SK-N-MC (cell line): ENCODE data around the gene TTC31.

Experiments used
- DNase-seq: peaks from one replicate; pipeline ENCODE4 v3.0.0-alpha.2; 2011; ENCODE audit warnings: low read depth, low spot score
- H3K27ac ChIP-seq: fragments of 200-600 bp; sonication (generic); 2 replicates; pipeline ENCODE4 v1.5.1; 2016; ENCODE audit warnings: mixed run types
- H3K36me3 ChIP-seq: fragments of 200-600 bp; sonication (generic); 2 replicates; pipeline ENCODE4 v1.6.1; 2017; ENCODE audit warnings: antibody characterized with exemption, low read length, mixed read lengths; ENCODE audit not compliant: insufficient read depth
- H3K4me3 ChIP-seq: fragments of 200-600 bp; sonication (generic); 2 replicates; pipeline ENCODE4 v1.5.1; 2016
- H3K9ac ChIP-seq: fragments of 200-600 bp; sonication (generic); 2 replicates; pipeline ENCODE4 v1.8.0; 2017; ENCODE audit warnings: mixed run types, mixed read lengths; ENCODE audit not compliant: insufficient read length
- H3K9me3 ChIP-seq: fragments of 200-600 bp; sonication (generic); 2 replicates; pipeline ENCODE4 v1.6.1; 2017; ENCODE audit warnings: low read depth, mild to moderate bottlenecking, antibody characterized with exemption, low read length, moderate library complexity, mixed read lengths
- EZH2 ChIP-seq: fragments of 200-600 bp; sonication (generic); IDR thresholded peaks from one replicate; pipeline ENCODE4 v1.6.1; 2017; ENCODE audit warnings: antibody characterized with exemption
- FOXP2 ChIP-seq: optimal IDR thresholded peaks from 2 replicates; pipeline ENCODE3; 2011; ENCODE audit warnings: mild to moderate bottlenecking, moderate library complexity; ENCODE audit not compliant: insufficient read depth; ENCODE audit errors: extremely low read length, control extremely low read depth
- POLR2AphosphoS5 ChIP-seq: IDR thresholded peaks from 2 replicates; pipeline ENCODE4 v1.6.1; 2012; ENCODE audit warnings: mild to moderate bottlenecking, low read depth, low read length, borderline replicate concordance

TTC31 gene

DNA sequence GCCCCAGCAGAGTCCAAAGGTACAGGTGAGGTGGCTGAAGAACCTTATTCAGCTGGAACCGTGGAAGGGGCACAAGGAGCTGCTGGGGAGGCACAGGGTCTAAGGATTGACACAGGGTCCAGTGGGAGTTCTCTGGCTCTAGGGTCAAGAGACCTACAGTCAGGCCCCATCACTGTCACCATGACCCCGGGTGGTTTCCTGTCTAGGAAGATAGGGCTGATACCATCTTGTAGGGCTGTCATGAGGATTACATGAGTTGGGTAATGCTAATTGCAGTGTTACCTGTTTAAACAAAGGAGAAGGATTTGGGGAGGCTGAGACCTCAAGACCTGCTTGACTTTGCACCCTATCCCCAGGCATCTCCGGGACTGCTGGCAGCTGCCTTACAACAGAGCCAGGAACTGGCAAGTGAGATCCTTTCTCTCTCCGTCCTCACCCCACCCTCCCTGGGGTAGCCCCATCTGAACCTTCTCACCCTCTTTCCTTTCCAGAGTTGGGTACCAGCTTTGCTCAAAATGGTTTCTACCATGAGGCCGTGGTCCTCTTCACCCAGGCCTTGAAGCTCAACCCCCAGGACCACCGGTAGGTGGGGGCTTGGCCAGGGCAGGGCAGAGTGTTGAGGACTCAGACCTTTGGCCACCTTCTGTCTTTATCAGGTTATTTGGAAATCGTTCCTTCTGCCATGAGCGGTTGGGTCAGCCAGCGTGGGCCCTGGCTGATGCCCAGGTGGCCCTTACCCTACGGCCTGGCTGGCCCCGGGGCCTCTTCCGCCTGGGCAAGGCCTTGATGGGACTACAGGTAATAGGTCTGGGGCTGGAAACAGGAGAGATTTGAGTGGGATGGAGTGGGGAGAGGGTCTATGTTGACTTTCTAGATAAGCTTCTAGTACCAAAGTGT lies 9.0 kb downstream of the TTC31 start:
- Histone ChIP-seq H3K27ac (no peak overlapping the region), H3K36me3 (peaks cover 14% of the 10 kb centered on the region; the same call in 1 of the 2 replicates), H3K4me3 (no peak overlapping the region), H3K9ac (no peak overlapping the region), H3K9me3 (no peaks in the 10 kb centered on the region)
- DNase-seq, result no peak
- TF ChIP-seq EZH2, result no peak
- no peak for TF ChIP-seq FOXP2
- no peak for TF ChIP-seq POLR2AphosphoS5

DNA sequence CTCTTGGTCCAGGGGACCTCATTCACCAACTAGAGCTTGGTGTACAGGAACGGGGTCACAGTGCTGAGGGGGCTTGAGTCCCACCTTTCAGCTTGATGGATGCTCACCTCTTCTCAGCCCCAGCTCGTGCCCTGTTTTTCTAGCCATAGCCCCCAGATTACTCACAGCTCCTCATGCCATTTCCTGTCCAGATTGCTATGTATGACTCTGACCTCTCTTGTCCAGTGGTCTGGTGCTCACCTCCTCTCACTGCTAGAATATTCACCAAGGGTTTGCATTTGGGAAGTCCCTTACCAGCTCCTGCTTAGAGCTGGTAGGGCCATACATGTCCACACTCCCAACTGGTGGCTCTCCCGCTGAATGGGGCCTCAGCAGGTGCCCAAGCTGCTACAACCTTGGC lies 10.7 kb downstream of the TTC31 start:
- DNase-seq, result no peak
- H3K27ac ChIP-seq, result no peak overlapping the region
- H3K9me3 ChIP-seq, result no peaks in the 10 kb centered on the region
- no peak overlapping the region for H3K4me3 ChIP-seq
- peaks cover 14% of the 10 kb centered on the region; the same call in 1 of the 2 replicates for H3K36me3 ChIP-seq
- H3K9ac ChIP-seq, result no peak overlapping the region
- no peak for TF ChIP-seq FOXP2
- no peak for TF ChIP-seq POLR2AphosphoS5
- no peak for TF ChIP-seq EZH2

DNA sequence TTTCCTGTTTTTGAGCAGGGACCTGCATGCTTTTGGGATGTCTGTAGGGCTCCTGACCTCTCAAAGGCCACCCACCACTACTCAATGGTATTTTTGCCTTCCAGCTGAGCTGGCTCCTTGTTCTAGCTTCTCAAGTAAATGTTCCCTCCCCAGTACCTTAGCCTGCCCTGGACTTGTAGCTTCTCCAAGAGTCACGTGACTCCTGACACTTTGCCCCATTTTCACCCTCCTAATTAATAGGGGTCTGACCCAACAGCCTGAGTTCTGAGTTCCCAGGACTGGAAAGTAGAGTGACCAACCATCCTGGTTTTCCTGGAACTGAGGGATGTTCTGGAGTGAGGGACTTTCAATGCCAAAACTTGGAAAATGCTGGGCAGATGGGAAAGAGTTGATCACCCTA lies 12.6 kb downstream of the TTC31 start:
- Histone ChIP-seq H3K36me3 (peaks cover 14% of the 10 kb centered on the region; the same call in 1 of the 2 replicates), H3K9me3 (no peaks in the 10 kb centered on the region), H3K9ac (no peak overlapping the region), H3K27ac (no peak overlapping the region), H3K4me3 (no peak overlapping the region)
- DNase-seq, result no peak
- TF ChIP-seq POLR2AphosphoS5 (no peak), EZH2 (no peak), FOXP2 (no peak)

- no peak overlapping the region for H3K27ac ChIP-seq
- H3K36me3 ChIP-seq, result peaks cover under 1% of the 10 kb centered on the region; the same call in 1 of the 2 replicates
- no peak overlapping the region for H3K4me3 ChIP-seq
- no peak overlapping the region for H3K9ac ChIP-seq
- H3K9me3 ChIP-seq, result no peaks in the 10 kb centered on the region
- no peak for TF ChIP-seq EZH2
- DNase-seq, result no peak
Measured at GRCh38 chr2:74496997-74497776, 14.3 kb downstream of the TTC31 start.

GRCh38 chr2:74497777-74498499 lies 15.1 kb downstream of the TTC31 start:
- no peaks in the 10 kb centered on the region; the same call in 1 of the 2 replicates for H3K36me3 ChIP-seq
- DNase-seq, result no peak
- H3K9me3 ChIP-seq, result no peaks in the 10 kb centered on the region
- no peak overlapping the region for H3K9ac ChIP-seq
- H3K27ac ChIP-seq, result no peak overlapping the region
- TF ChIP-seq EZH2 (no peak), POLR2AphosphoS5 (no peak), FOXP2 (no peak)
- no peak overlapping the region for H3K4me3 ChIP-seq

GRCh38 chr2:74498500-74499266 lies 15.8 kb downstream of the TTC31 start:
- no peak for DNase-seq
- no peak for TF ChIP-seq FOXP2
- no peak; the same call in 1 of the 2 replicates for TF ChIP-seq POLR2AphosphoS5
- TF ChIP-seq EZH2, result no peak
- Histone ChIP-seq H3K36me3 (no peaks in the 10 kb centered on the region), H3K27ac (no peak overlapping the region), H3K9me3 (no peaks in the 10 kb centered on the region), H3K9ac (peak overlapping the region; percentile 64), H3K4me3 (peak overlapping the region; percentile 81)

GRCh38 chr2:74499267-74499939 lies 16.5 kb downstream of the TTC31 start, which contains the start of gene LBX2:
LBX2 (minus strand) TSS chr2:74499603; CDS start chr2:74499537, 66 bp downstream.
- Histone ChIP-seq H3K36me3 (no peaks in the 10 kb centered on the region), H3K9ac (peak within 1 kb of the TSS; percentile 64), H3K9me3 (no peaks in the 10 kb centered on the region), H3K4me3 (peak within 1 kb of the TSS; percentile 81), H3K27ac (no peak within 1 kb of the TSS)
- DNase-seq, result no peak
- TF ChIP-seq EZH2 (no peak), POLR2AphosphoS5 (no peak), FOXP2 (no peak)
